ENCODE data around the gene NFATC3.
"Not testable (repeated sequence)": the region's sequence is repeated elsewhere in the genome, so short reads cannot be mapped to it uniquely, and the experiment has no call there.

The NFATC3 gene

DNA sequence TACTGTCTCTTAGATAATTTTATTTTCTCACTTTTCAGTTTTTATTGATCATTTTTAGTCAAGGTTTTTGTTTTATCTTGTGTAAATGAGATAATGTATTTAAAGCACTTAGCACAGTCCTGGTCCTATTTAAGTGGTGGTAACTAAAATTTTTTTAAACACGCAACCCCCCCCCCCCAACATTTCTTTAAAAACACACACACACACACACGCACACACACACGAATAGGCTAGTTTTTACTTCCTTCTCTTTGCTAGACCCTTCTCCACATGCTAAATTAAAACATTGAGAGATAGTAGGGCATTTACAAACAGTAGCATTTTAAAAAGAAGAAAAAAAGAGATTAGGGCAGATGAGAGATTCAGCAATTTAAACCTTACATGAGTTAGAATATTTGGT lies 5.0 kb downstream of the NFATC3 start:
- DNase-seq: no peak

DNA sequence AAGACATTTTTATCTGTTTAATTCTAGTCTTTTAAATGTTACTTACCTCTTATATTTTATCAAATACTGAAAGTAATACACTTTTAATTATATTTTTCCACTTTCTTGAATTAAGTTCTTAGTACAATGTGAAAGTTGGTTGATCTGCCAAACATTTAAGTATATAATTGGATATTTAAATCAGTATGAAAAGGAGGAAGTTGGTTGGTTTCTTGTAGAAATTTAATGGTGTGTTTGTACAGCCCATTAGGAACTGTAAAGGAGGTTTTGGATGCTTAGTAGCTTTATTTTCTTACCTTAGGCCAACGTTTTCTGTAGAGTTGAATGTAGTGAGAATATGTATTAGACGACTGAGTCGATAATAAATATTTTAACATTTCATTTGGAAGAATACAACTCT lies 5.4 kb downstream of the NFATC3 start:
- DNase-seq: no peak

DNA sequence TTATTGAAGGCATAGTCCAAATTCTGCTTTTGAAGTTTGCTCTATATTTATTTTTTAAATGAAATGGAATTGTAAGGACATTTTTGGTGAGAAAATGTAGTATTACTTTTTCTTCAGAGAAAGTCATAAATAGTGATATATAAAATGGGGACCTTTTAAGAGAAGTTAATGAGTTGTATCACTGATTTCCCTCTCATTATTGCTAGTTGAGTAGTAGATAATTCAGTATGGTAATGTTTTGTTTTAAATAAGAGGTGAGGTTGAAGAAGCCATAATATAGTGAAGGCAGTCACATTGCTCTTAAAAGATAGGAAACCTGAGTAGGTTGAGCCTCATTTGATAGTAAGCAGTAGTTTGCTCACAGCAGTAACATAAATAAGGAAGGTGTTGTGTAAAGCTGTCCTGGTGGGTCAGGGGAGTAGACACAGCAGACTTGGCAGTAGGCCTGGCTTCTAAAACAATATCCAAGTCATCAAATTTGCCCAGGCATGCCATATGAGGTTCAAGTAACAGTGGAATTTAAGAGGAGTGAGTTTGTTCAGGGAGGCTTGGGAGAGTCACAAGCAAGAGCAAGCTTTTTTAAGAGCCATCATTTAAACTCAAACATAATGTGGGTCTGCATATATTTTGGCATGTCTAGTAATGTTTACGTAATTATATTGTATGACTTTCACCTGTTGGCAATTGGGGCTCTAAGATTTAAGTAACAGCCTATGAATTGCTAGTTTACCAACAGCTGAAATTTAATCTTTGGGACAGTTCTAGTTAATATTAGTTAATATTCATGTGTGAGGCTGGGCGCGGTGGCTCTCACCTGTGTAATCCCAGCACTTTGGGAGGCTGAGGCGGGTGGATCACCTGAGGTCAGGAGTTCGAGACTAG lies 6.5 kb downstream of the NFATC3 start:
- DNase-seq: no peak

DNA sequence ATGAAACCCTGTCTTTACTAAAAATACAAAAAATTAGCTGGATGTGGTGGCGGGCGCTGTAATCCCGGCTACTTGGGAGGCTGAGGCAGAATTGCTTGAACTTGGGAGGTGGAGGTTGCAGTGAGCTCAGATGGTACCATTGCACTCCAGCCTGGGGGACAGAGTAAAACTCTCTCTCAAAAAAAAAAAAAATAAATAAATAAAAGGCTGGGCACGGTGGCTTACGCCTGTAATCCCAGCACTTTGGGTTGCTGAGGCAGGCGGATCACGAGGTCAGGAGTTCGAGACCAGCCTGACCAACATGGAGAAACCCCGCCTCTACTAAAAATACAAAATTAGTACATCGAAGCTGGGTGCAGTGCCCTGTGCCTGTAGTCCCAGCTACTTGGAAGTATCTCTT lies 7.1 kb downstream of the NFATC3 start:
- not testable (repeated sequence) for DNase-seq

DNA sequence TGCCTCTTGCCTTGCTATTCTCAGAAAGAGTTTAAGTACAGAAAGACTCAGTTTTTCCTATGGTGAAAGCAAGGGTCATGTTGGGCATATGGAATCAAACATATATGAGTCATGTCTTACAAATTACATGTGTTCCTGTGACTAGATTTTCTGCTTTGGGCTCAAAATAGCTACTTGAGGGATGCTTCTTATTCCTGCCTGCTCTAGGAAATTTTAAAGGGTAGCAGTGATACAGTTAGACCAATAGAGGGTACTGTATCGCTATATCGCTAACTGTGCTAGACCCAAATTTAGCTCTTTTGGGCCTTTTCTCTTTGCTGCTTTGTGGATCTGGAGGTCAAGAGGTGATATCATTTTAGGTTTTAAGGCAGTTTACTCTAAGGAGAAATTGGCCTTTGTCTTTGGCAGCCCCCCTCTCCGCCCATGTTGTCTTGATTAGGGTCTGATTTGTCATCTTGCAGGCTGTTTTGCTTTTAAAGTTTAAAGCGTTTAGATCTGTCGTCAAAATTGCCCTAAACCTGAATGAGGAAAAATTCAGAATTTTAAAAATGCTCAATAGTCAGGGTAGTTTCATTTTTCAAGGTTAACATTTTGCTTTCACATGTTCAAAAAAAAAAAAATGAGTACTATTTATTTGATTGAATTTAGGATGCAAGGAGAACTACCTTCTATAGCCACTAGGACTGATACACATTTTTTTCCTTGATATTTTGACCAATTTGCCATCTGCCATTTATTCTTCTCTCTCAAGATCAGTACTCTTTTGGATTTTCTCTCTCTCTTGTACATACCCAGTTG lies 8.8 kb downstream of the NFATC3 start:
- no peak for DNase-seq

DNA sequence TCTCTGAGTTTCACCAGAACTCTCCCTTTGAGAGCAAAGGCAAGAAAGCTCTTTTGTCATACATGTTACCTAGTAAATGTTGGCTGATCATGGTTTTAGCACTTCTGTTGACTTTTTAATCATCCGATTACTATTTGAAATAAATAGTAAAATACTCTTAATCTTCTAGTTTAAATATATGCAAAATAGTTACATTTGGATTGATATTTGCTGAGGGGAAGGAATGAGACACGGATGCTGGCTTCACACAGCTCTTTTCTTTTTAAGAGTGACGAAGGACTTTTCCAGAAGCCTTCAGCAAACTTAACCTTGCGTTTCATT lies 9.4 kb downstream of the NFATC3 start:
- DNase-seq: no peak

DNA sequence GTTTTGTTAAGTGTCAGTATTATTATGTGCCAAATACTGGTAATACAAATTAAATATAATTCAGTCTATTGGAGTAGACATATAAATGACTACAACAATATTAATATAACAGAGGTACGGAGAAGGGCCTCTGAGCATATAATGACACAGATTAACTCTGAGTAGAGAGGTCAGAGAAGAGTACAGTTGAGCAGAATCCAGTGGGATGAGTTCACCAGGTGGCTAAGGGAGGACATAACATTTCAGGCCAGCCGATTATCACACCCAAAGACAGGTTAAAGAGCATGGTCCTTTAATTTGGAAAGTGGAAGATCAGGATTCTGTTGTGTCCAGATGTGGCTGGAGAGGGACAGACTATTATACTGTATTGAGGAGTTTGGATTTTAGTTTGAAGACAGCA lies 11.3 kb downstream of the NFATC3 start:
- DNase-seq: no peak

DNA sequence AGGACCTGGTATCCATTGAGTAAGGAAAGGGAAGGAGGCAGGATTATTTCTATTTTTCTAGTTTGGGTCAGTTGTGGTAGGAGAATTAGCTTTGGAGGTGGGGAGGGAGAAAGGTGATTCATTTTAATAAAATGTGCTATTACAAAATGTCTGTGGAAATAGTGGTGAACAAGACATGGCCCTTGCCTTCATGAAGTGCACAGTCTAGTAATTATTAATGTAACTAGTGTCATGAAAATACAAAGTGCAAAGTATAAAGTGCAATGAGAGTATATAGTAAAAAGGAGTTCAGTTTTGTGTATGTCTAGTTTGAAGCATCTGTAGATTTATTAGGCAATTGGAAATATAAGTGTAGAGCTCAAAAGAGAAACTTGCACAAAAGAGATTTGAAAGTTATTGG lies 11.9 kb downstream of the NFATC3 start:
- DNase-seq: no peak

DNA sequence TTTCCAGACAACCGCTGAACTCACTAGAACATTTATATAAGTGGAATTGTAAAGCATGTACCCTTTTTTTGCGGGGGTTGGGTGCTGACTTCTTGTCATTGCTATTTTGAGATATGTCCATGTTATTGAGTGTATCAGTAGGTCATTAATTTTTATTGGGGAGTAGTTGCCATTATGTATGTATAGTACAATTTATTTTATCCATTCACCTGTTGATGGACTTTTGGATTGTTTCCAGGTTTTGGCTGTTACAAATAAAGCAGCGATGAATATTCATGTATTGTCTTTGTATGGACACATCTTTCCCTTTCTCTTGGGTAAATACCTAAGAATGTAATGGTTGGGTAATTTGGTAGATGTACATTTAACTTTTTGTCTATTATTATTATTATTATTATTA lies 12.7 kb downstream of the NFATC3 start:
- DNase-seq: no peak

DNA sequence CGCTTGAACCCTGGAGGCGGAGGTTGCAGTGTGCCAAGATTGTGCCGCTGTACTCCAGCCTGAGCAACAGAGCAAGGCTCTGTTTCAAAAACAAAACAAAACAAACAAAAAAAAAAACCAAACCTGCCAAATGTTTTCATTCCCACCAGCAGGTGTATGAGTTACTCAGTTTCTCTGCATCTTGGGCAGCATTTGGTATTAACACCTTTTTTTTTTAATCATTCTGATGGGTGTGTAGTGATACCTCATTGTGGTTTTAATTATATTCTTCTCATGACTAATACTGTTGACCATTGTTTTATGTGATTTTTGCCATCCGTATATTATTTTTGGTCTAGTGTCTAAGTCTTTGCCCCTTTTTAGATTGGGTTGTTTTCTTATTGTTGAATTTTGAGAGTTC lies 15.3 kb downstream of the NFATC3 start:
- DNase-seq: no peak

DNA sequence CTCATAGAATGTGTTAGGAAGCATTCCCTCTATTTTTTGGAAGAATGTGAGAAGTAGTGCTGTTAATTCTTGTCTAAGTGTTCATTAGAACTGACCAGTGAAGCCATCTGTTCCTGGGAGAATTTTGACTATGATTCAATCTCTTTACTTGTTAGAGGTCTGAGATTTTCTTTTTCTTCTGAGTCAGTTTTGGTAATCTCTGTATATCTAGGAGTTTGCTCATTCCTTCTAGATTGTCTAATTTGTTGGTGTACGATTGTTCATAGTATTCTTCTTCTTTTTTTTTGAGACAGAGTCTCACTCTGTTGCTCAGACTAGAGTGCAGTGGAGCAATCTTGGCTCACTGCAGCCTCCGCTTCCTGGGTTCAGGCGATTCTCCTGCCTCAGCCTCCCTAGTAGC lies 20.4 kb downstream of the NFATC3 start:
- DNase-seq: no peak

DNA sequence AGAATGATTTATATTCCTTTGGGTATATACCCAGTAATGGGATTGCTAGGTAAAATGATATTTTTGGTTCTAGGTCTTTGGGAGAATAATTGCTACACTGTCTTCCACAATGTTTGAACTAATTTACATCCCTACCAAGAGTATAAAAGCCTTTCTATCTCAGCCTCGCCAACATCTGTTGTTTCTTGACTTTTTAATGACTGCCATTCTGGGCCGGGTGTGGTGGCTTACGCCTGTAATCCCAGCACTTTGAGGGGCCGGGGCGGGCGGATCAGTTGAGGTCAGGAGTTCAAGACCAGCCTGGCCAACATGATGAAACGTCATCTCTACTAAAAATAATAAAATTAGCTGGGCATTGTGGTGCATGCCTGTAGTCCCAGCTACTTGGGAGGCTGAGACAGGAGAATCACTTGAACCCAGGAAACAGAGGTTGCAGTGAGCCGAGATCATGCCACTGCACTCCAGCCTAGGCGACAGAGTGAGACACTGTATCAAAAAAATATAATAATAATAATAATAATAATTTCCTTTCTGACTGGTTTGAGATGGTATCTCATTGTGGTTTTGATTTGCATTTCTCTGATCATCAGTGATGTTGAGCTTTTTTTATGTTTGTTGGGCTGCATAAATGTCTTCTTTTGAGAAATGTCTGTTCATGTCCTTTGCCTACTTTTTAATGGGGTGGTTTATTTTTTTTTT lies 22.2 kb downstream of the NFATC3 start:
- not testable (repeated sequence) for DNase-seq

DNA sequence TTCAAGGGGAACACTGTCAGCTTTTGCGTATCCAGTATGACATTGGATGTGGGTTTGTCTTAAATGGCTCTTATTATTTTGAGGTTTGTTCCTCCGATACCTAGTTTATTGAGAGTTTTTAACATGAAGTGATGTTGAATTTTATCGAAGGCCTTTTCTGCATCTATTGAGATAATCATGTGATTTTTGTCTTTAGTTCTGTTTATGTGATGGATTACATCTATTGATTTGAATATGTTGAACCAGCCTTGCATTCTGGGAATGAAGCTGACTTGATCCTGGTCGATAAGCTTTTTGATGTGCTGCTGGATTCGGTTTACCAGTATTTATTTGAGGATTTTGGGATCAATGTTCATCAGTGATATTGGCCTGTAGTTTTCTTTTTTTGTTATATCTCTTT lies 24.0 kb downstream of the NFATC3 start:
- DNase-seq: not testable (repeated sequence)

DNA sequence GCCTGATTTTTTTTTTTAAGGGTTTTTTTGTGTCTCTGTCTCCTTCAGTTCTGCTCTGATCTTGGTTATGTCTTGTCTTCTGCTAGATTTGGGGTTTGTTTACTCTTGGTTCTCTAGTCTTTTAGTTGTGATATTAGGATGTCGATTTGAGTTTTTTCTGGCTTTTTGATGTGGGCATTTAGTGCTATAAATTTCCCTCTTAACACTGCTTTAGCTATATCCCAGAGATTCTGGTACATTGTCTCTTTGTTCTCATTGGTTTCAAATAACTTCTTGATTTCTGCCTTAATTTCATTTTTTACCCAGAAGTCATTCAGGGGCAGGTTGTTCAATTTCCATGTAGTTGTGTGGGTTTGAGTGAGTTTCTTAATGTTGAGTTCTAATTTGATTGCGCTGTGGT lies 25.4 kb downstream of the NFATC3 start:
- DNase-seq: not testable (repeated sequence)

DNA sequence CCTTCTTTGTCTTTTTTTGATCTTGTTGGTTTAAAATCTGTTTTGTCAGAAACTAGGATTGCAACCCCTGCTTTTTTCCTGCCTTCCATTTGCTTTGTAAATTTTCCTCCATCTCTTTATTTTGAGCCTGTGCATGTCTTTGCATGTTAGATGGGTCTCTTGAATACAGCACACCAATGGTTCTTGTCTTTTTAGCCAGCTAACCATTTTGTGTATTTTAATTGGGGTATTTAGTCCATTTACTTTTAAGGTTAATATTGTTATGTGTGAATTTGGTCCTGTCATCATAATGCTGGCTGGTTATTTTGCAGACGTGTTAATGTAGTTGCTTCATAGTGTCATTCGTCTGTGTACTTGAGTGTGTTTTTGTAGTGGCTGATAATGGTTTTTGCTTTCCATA lies 26.2 kb downstream of the NFATC3 start:
- no peak for DNase-seq

DNA sequence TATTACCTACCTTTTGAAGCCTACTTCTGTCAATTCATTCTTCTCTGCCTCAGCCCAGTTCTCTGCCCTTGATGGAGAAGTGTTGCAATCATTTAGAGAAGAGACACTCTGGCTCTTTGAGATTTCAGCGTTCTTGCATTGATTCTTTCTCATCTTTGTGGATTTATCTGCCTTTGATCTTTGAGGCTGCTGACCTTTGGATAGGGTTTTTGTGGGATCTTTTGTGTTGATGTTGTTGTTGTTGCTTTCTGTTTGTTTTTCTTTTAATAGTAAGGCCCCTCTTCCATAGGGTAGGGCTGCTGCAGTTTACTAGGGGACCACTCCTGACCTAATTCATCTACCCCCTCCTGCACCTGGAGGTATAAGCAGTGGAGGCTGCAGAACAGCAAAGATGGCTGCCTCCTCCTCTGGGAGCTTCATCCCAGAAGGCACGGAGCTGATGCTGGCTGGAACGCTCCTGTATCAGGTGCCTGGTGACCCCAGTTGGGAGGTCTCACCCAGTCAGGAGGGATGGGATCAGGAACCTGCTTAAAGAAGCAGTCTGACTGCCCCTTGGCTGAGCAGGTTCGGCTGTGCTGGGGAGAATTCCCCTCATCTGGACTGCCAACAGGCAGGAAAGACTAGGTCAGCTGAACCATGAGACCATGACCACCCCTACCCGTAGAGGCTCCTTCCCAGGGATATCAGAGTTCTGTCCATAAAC lies 28.0 kb downstream of the NFATC3 start:
- no peak for DNase-seq

DNA sequence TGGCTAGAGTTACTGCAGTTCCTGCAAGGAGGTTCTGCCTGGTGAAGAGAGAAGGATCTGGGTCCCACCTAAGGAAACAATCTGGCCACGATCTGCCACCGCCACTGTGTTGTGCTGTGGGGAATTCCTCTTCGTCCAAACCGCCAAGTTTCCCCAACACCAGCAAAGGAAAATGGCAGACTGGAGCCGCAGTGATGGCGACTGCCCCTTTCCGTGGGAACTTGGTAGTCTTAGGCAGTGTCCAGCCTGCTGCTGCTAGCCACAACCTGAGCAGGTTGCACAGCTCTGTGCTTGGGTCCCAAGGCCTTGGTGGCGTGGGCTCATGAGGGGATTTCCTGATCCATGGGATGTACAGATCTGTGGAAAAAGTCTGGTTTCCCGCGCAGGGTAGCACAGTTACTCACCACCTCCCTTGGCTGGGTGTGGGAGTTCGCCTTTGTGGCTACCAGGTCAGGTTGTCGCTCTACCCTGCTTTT lies 28.6 kb downstream of the NFATC3 start:
- no peak for DNase-seq

DNA sequence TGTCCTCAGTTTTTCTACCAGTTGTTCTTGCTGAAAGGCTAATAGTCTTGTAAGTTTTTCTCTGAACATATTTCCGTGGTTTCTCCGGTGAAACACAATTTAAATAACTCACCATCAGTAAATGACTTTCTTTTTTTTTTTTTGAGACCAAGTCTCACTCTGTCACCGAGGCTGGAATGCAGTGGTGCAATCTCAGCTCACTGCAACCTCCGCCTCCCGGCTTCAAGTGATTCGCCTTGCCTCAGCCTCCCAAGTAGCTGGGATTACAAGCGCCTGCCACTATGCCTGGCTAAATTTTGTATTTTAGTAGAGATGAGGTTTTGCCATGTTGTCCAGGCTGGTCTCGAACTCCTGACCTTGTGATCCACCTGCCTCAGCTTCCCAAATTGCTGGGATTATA lies 29.8 kb downstream of the NFATC3 start:
- not testable (repeated sequence) for DNase-seq

DNA sequence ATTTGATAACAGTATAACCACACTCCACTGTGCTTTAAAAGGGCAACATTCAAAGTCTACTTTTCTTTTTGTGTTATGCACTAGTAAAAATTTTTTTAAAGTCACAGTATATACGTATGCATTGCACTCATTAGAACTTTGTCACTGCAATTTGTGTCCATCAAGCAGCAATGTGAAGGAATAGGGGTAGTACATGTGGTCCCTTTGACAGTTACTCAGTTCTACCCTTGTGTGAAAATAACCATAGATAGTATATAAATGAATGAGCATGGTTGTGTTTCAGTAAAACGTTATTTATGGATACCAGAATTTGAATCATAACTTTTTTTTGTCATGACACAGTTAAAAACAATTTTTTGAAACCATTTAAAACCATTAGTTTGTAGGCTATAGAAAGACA lies 30.7 kb downstream of the NFATC3 start:
- DNase-seq: no peak

DNA sequence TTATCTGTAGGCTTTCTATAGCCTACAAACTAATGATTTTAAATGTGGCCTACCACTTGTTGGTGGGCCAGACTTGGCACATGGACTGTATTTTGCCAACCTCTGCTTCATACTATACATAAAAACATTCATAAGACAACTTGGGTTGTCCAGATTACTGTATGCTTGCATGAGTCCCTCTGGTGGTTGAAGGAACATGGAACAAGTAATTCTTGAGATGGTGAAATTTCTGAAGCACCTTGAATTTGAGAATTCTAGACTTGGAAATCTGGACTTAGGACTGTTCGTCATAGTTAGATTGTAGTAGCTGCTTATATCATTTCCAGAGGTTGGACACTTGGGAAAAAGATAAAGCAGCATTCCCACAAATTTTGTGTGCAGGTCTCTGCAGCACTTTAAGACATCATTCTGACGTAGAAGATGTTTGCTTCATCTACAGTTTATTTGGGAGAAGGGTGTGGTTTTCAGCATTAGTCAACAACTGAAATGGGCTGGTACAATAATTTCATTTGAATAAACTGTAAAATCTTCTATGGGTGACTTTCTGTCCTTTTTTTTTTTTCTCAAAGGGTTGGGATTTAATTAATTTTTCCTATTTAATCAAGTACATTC lies 31.2 kb downstream of the NFATC3 start:
- DNase-seq: no peak

DNA sequence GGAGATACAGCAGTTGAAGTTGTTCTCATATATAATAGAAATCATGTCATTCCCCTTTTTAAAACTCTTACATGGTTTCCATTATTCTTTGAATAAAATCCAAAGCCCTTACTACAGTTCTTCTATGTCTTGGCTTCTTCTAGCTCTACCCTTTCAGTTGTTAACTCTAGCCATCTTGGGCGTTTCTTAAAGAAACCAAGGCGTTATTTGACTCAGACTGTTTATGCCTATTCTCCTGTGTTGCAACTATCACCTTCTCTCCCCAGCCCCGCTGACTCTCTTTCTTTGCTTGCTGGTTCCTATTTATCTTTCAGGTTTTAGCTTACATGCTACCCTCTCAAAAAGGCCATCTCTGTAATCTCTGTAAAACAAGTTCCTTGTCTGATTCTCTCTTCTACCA lies 32.7 kb downstream of the NFATC3 start:
- no peak for DNase-seq

DNA sequence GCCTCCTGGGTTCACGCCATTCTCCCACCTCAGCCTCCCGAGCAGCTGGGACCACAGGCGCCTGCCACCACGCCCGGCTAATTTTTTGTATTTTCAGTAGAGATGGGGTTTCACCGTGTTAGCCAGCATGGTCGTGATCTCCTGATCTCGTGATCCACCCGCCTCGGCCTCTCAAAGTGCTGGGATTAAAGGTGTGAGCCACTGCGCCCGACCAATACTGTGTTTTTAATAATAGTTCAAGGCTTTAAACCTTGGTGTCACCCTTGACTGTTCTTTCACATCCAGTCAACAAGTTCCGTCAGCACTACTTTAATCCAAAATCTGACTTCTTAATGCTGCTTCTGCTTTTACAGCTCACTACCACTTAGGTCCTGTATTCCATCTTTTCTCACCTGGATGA lies 33.8 kb downstream of the NFATC3 start:
- DNase-seq: not testable (repeated sequence)

DNA sequence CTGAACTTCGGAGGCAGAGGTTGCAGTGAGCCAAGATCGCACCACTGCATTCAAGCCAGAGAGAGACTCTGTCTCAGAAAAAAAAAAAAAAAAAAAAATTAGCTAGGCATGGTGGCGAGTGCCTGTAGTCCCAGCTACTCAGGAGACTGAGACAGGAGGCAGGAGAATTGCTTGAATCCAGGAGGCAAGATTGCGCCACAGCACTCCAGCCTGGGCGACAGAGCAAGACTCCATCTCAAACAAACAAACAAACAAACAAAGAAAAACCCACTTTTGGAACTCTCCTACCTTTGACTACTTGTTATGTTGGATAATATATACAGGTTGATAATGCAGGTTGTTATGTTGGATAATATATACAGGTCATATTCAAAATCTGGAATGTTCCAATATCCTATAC lies 35.3 kb downstream of the NFATC3 start:
- not testable (repeated sequence) for DNase-seq
